ENCODE data around the gene CDYL.

GRCh38 chr6:4950836-4951533 is 174.8 kb downstream of the CDYL start:
- TF ChIP-seq CTCF (conservative IDR thresholded peaks at IDR 0.05 in 1 of 2, IDR thresholded peaks at IDR 0.05 in 1 of 2; ENCODE audit: extremely low read depth in 1 of 2, insufficient read depth in 1 of 2, low read depth in 1 of 2, low read length in 2 of 2): no peak
- TF ChIP-seq EZH2 (IDR thresholded peaks at IDR 0.05; ENCODE audit: borderline replicate concordance, low read length): no peak
